ENCODE data around the gene SLC7A1. TPM values are rescaled to one million over a fixed set of nuclear protein-coding genes. Genes with fewer than 3 reads are reported as not detected.

SLC7A1 gene
- polyA plus RNA-seq, 1 experiment = 14.7 TPM

GRCh38 chr13:29573190-29573589 is 22.3 kb downstream of the SLC7A1 start:
- no peak for DNase-seq (ENCODE audit: low read depth, low spot score)
- Histone ChIP-seq H3K9me3 (ENCODE audit: control insufficient read depth, insufficient read depth, low read length) (no peaks in the 10 kb centered on the region; the same call in 1 of the 2 replicates), H3K4me3 (ENCODE audit: low read depth, low read length) (no peak overlapping the region), H3K27me3 (ENCODE audit: control insufficient read depth, insufficient read depth, low read length) (no peaks in the 10 kb centered on the region), H3K27ac (ENCODE audit: low read depth, low read length) (no peak overlapping the region)
- CTCF ChIA-PET = interaction anchor here (0.6 to 4.4 kb wide), 3 partner anchors 65 to 542 kb away, joined by 3 to 13 read pairs (median 8); no protein-coding TSS in a partner anchor
- TF ChIP-seq CTCF (IDR thresholded peaks at IDR 0.05; ENCODE audit: low read depth, low read length) = no peak
- POLR2A ChIA-PET = no interaction called here

GRCh38 chr13:29572575-29572974 is 22.9 kb downstream of the SLC7A1 start:
- H3K9me3 ChIP-seq (ENCODE audit: control insufficient read depth, insufficient read depth, low read length) = no peaks in the 10 kb centered on the region; the same call in 1 of the 2 replicates
- no peak for TF ChIP-seq CTCF (IDR thresholded peaks at IDR 0.05; ENCODE audit: low read depth, low read length)
- no peaks in the 10 kb centered on the region for H3K27me3 ChIP-seq (ENCODE audit: control insufficient read depth, insufficient read depth, low read length)
- no peak for DNase-seq (ENCODE audit: low read depth, low spot score)
- POLR2A ChIA-PET = no interaction called here
- H3K27ac ChIP-seq (ENCODE audit: low read depth, low read length) = no peak overlapping the region
- CTCF ChIA-PET = interaction anchor here (0.6 to 4.4 kb wide), 2 partner anchors 64 to 142 kb away, joined by 3 to 13 read pairs; no protein-coding TSS in a partner anchor
- no peak overlapping the region for H3K4me3 ChIP-seq (ENCODE audit: low read depth, low read length)

- no peaks in the 10 kb centered on the region; the same call in 1 of the 2 replicates for H3K9me3 ChIP-seq (ENCODE audit: control insufficient read depth, insufficient read depth, low read length)
- TF ChIP-seq CTCF (IDR thresholded peaks at IDR 0.05; ENCODE audit: low read depth, low read length) = no peak
- H3K27ac ChIP-seq (ENCODE audit: low read depth, low read length) = no peak overlapping the region
- ChIA-PET CTCF (no interaction called here), POLR2A (no interaction called here)
- DNase-seq (ENCODE audit: low read depth, low spot score) = no peak
- no peaks in the 10 kb centered on the region for H3K27me3 ChIP-seq (ENCODE audit: control insufficient read depth, insufficient read depth, low read length)
- H3K4me3 ChIP-seq (ENCODE audit: low read depth, low read length) = no peak overlapping the region
Observed at GRCh38 chr13:29571876-29572570, 23.5 kb downstream of the SLC7A1 start.

- Histone ChIP-seq H3K4me3 (ENCODE audit: low read depth, low read length) (no peak overlapping the region), H3K9me3 (ENCODE audit: control insufficient read depth, insufficient read depth, low read length) (no peaks in the 10 kb centered on the region; the same call in 1 of the 2 replicates), H3K27me3 (ENCODE audit: control insufficient read depth, insufficient read depth, low read length) (no peaks in the 10 kb centered on the region), H3K27ac (ENCODE audit: low read depth, low read length) (peak overlapping the region; percentile 21)
- ChIA-PET POLR2A (no interaction called here), CTCF (no interaction called here)
- DNase-seq (ENCODE audit: low read depth, low spot score) = no peak
- TF ChIP-seq CTCF (IDR thresholded peaks at IDR 0.05; ENCODE audit: low read depth, low read length) = no peak
Observed at GRCh38 chr13:29570051-29570654, 25.3 kb downstream of the SLC7A1 start.

Measured in AG04450 (cell line).